GM18517 (cell line): Measurements from ENCODE around the gene ATG14.
"Not testable (repeated sequence)": the region's sequence is repeated elsewhere in the genome, so short reads cannot be mapped to it uniquely, and the experiment has no call there.

Source experiments
- ATAC-seq: cut with Tn5 transposase; IDR thresholded peaks from one replicate; pipeline ENCODE4 v1.9.1; 2021; ENCODE audit warnings: mild to moderate bottlenecking, moderate library complexity; ENCODE audit not compliant: unreplicated experiment

The ATG14 gene, protein sequence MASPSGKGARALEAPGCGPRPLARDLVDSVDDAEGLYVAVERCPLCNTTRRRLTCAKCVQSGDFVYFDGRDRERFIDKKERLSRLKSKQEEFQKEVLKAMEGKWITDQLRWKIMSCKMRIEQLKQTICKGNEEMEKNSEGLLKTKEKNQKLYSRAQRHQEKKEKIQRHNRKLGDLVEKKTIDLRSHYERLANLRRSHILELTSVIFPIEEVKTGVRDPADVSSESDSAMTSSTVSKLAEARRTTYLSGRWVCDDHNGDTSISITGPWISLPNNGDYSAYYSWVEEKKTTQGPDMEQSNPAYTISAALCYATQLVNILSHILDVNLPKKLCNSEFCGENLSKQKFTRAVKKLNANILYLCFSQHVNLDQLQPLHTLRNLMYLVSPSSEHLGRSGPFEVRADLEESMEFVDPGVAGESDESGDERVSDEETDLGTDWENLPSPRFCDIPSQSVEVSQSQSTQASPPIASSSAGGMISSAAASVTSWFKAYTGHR

GRCh38 chr14:55411426-55412389, at the start of gene ATG14:
Gene ATG14 (minus strand): TSS chr14:55411830. CDS start chr14:55411822, 8 bp downstream.
- peak; percentile 94 for ATAC-seq

DNA sequence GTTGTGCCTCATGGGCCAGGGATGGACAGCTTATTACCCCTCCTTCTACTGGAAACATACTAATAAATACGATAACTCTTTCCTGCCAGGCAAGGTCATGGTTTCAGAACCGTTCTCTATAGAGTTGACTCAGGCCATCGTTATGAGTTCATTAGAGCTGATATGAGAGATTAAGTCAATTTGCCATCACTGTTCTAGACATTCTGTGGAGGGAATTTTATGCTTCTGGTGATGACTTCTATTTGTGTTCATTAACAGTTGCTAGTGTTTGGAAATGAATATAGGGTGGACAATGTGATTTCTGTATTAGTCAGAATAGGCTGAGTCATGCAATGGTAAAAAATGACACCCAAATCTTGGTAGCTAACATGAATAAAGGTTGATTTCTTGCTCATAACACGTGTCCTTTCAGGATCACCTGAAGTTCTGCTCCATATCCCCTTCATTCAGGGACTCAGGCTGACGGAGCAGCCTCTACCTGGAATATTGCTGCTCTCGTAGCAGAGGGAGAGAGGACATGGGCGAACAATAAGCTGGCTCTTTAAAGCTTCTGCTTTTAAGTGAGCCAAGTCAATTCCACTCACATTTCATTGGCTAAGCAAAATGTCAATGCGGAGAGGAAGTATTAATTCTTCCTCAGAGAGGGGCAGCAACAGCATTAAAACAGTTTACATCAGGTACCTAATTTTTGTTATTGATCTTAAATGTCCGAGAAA, 47.3 kb upstream of the ATG14 start:
- peak; percentile 85 for ATAC-seq

- no peak for ATAC-seq
These were observed 45.9 kb upstream of the ATG14 start for GRCh38 chr14:55457496-55457895.

- not testable (repeated sequence) for ATAC-seq
These were observed 44.8 kb upstream of the ATG14 start for GRCh38 chr14:55456411-55456810.

DNA sequence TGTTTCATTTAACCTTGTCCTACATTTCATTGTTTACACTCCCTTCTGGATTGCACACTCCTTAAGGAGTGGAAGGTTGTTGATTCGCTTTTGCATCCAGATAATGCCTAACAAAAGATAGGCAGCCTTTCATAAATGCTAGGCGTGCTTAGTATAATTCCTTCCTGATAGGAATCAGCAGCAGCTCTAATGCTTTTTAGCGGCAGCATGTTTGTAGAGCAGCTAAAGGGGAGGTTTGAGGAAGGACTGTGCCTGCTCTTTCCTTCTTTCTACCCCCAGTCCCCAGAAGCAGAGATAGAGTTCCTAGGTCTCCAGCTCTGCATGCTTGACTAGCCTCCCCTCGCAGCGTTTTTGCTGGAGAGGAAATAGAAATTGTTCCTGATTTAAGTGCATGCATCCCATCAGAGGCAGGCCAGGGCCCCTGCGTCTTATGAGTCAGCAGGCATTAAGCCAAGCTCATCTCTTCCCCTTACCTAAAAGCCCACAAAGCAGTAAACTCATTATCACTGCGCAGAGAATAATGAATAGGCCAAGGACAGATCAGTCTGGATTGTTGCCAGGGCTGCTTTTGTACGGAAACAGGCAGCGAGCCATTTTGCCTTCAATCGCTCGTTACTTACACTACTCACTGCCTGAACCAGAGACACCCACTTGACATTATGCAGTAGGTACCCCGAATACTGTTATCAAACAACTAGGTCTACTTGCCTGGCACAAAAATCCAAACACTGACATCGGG, 42.8 kb upstream of the ATG14 start:
- no peak for ATAC-seq

GRCh38 chr14:55451950-55452349, 40.3 kb upstream of the ATG14 start:
- ATAC-seq: no peak

- no peak for ATAC-seq
These were observed 39.8 kb upstream of the ATG14 start for GRCh38 chr14:55451398-55451797.

- no peak for ATAC-seq
These were observed 39.4 kb upstream of the ATG14 start for GRCh38 chr14:55450987-55451386.

- ATAC-seq: no peak
These were observed 38.9 kb upstream of the ATG14 start for GRCh38 chr14:55450539-55450938.

- no peak for ATAC-seq
These were observed 38.5 kb upstream of the ATG14 start for GRCh38 chr14:55450124-55450523.

- no peak for ATAC-seq
These were observed 37.5 kb upstream of the ATG14 start for GRCh38 chr14:55449116-55449515.

DNA sequence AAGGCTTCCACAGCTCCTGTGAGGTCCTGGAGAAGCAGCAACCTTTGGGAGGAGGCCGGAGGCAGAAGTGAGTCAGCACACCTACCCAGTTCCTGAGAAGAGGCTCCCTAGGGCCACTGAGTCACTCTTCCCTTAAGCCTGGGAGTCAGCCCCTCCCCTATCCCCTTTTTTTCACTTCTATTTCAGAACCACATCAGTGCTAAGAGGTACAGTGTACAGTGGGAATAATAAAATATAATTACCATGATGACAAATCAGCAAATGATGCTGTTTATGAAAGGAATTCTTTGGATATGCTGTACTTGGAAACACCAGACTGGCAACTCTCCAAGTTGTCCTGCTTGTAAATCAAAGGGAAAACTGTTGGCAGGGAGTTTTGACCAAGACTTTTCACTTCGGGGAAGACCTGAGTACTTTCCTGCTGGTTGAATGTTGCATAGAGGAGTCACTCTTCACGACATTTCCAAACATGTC, 36.5 kb upstream of the ATG14 start:
- ATAC-seq: no peak

DNA sequence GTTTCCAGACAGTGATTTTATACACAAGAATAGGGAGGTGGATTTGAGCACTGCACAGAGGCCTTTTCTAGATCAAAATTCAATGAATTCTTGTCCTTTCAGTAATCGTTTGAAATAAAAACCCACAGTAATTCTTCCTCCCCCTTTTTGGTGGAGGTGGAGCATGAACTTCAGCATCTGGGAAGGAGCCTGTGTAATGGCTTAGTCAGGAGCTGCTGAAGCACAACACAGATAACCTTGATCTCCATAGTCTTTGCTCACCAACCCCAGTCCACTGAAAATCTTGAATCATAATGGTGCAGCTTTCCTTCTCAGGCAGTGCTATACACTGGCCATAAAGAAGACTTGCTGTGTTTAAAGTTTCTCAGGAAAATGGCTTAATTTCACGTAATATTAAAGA, 35.2 kb upstream of the ATG14 start:
- no peak for ATAC-seq

DNA sequence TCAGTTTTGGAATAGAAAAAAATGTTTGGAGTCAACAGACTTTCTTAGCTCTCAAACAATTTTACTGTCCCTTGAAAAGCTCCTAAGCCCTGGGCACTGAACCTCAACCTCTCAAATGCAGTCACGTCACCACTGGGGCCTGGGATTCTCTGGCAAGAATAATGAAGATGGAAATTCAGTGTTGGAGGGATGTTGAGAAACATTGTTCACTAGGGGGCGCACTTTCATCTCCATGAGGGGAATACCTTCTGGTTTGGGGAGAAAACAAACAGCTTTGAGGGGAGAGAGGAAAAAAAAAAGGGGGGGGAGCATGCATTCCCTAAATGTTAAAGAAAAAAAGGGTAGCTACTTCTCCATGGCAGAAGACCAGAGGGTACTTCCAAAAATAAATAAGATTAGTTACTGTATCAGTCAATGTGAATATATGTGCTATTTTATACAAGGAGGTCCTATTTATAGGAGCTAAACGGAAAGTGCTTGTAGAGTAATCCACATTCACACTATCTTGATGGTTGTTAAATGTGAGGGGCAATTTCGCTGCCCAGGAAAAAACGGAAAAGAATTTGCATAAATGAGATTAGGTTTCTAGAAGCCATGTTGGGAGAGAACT, 34.6 kb upstream of the ATG14 start:
- no peak for ATAC-seq

GRCh38 chr14:55441286-55441685, 29.7 kb upstream of the ATG14 start:
- ATAC-seq: no peak

DNA sequence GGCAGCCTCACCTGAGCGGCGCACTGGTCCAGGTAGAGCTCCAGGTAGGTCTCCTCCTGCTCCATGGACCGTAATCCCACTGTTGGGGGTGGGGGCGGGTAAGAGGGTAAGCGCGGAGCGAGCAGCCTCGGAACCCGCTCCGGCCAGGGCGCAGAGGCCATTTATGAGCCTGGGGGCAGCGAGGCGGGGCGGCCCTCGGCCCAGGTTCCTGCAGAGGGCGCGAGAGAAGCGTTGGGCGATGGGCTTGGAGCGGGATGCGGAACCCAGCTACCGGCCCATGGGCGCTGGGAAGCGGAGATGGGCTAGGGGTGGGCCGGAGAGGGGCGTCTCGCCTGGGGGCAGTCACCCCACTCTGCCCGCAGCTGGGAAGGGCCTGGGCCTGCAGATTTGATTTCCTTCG, 28.8 kb upstream of the ATG14 start, which contains the start of gene TBPL2:
TBPL2 (minus strand) TSS at position 232 of the 400 bp plus-strand sequence; CDS start at position 65, 167 bp downstream.
- no peak for ATAC-seq

DNA sequence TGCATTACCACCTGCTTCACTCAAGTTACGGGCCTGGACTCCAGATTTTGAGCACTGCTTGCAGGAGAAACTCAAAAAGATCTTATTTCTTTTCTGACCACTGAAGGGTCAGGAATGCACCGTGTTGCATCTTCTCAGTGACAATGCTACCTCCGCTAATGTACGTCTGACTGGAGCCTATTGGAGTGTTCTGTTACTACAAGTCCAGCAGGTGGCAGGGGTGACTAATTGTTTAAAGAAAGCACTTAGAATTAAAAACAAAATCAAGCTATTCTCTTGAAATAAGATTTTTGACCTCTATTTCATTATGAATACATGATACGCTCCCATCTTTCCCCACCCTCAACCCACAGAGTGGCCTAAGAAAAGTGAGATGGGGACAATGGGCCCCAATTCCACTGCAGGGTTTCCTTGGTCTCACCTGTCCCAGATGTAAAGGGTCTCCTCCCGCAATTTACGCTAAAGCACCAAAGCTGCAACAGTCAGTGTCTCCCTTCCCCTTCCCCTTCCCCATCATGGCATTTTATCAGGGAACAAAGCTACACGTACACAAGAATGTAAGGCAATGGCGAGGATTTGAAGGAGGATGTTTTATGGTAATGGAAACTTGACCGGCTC, 26.5 kb upstream of the ATG14 start:
- ATAC-seq: no peak

GRCh38 chr14:55436931-55437330, 25.3 kb upstream of the ATG14 start:
- ATAC-seq: no peak

GRCh38 chr14:55436519-55436918, 24.9 kb upstream of the ATG14 start:
- ATAC-seq: no peak
